Measurements from ENCODE around the gene TCF4. TPM values are rescaled to one million over a fixed set of nuclear protein-coding genes. Genes with fewer than 3 reads are reported as not detected.

The TCF4 gene
- total and polyA plus RNA-seq, 2 donors (not counting 3 experiments of a cell fraction or from before 2014, with no cell fraction given), result 183 to 390 TPM

DNA sequence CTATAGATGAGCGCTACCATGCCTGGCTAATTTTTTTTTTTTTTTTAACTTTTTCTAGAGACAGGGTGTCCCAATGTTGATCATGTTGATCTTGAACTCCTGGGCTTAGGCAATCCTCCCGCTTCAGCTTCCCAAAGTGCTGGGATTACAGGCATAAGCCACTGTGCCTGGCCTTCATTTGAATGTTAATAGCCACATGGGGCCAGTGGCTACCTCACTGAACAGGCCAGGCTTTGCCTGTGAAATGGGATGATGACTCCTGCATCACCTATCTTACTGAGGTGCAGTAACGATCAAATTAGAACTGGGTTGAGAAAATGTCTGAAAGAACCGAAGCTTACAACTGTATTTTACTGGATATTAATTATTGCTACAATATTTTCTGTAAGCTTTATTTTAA is 278.7 kb downstream of the TCF4 start:
- intact Hi-C loops (cut with micrococcal nuclease) (no loop called here), dilution Hi-C loops (cut with MboI; ENCODE audit: extremely low pct_ligation_motif_present, low sequenced_read_pairs) (no loop called here)
- no TSS peak for BruUV-seq (replicated peaks)
- Histone ChIP-seq H3K4me2 (ENCODE audit: insufficient read depth, low read length) (no peak overlapping the region), H2AFZ (ENCODE audit: low read depth, low read length) (no peak overlapping the region), H3K4me1 (ENCODE audit: control insufficient read depth, extremely low read depth, insufficient read depth, low read length) (no peaks in the 10 kb centered on the region), H3K4me3 (replicated peaks in 1 of 3; ENCODE audit: insufficient read depth in 1 of 3, low read depth in 1 of 3, low read length in 3 of 3) (no peak overlapping the region), H3K27me3 (ENCODE audit: control insufficient read depth in 2 of 2, insufficient read depth in 2 of 2, low read length in 2 of 2) (no peaks in the 10 kb centered on the region), H4K20me1 (replicated peaks; ENCODE audit: control insufficient read depth, extremely low read depth, insufficient read depth, low read length) (peaks cover 57% of the 10 kb centered on the region), H3K36me3 (ENCODE audit: control insufficient read depth in 2 of 2, extremely low read depth in 1 of 2, insufficient read depth in 2 of 2, low read length in 2 of 2) (peaks cover 2% of the 10 kb centered on the region in 2 experiments), H3K9me1 (replicated peaks; ENCODE audit: control insufficient read depth, extremely low read depth, insufficient read depth, low read length) (peaks cover 5% of the 10 kb centered on the region), H3K79me2 (ENCODE audit: control insufficient read depth, insufficient read depth, low read length) (peaks cover 75% of the 10 kb centered on the region), H3K27ac (ENCODE audit: insufficient read depth, low read depth, low read length) (no peak overlapping the region), H3K9me3 (replicated peaks; ENCODE audit: control insufficient read depth, insufficient read depth, low read length) (no peaks in the 10 kb centered on the region), H3K9ac (replicated peaks; ENCODE audit: extremely low read depth, insufficient read depth, low read length) (no peak overlapping the region)
- DNase-seq (ENCODE audit: low read depth, low spot score) (no peak), FAIRE-seq (no peak)
- POLR2A ChIA-PET, result interaction anchor here (0.9 kb wide), 1 partner anchor 9 kb away, joined by 3 read pairs; no protein-coding TSS in a partner anchor
- TF ChIP-seq, protein P1, sequence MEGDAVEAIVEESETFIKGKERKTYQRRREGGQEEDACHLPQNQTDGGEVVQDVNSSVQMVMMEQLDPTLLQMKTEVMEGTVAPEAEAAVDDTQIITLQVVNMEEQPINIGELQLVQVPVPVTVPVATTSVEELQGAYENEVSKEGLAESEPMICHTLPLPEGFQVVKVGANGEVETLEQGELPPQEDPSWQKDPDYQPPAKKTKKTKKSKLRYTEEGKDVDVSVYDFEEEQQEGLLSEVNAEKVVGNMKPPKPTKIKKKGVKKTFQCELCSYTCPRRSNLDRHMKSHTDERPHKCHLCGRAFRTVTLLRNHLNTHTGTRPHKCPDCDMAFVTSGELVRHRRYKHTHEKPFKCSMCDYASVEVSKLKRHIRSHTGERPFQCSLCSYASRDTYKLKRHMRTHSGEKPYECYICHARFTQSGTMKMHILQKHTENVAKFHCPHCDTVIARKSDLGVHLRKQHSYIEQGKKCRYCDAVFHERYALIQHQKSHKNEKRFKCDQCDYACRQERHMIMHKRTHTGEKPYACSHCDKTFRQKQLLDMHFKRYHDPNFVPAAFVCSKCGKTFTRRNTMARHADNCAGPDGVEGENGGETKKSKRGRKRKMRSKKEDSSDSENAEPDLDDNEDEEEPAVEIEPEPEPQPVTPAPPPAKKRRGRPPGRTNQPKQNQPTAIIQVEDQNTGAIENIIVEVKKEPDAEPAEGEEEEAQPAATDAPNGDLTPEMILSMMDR (IDR thresholded peaks at IDR 0.05; ENCODE audit: extremely low read depth in 1 of 2, insufficient read depth in 1 of 2, low read depth in 1 of 2, low read length in 2 of 2), result no peak
- TF ChIP-seq EZH2 (IDR thresholded peaks at IDR 0.05; ENCODE audit: borderline replicate concordance, low read depth, low read length, severe bottlenecking) (no peak), GATA2 (IDR thresholded peaks at IDR 0.05; ENCODE audit: insufficient read depth, insufficient read length, low read depth, low read length) (no peak), MYC (IDR thresholded peaks at IDR 0.05; ENCODE audit: low read depth, low read length) (no peak), FOS (IDR thresholded peaks at IDR 0.05; ENCODE audit: borderline replicate concordance, insufficient read depth, low read length) (no peak), POLR2AphosphoS5 (IDR thresholded peaks at IDR 0.05; ENCODE audit: insufficient read depth, low read depth, low read length) (no peak), JUN (IDR thresholded peaks at IDR 0.05; ENCODE audit: borderline replicate concordance, insufficient read depth, insufficient read length, low read depth) (no peak), POLR2A (IDR thresholded peaks at IDR 0.05; ENCODE audit: low read depth, low read length) (no peak)
- TF ChIP-seq, protein P2, sequence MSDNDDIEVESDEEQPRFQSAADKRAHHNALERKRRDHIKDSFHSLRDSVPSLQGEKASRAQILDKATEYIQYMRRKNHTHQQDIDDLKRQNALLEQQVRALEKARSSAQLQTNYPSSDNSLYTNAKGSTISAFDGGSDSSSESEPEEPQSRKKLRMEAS (IDR thresholded peaks at IDR 0.05; ENCODE audit: insufficient read depth, insufficient read length), result no peak
- CTCF ChIA-PET, result no interaction called here
